Loucy (cell line): ENCODE measurements around the gene RNU6-1.

Source experiments
- EZH2phosphoT487 ChIP-seq: fragments of 200-600 bp; IDR thresholded peaks from 2 replicates; pipeline ENCODE4 v1.6.1; 2018; ENCODE audit warnings: antibody characterized with exemption, mild to moderate bottlenecking, moderate library complexity, borderline replicate concordance
- TF ChIP-seq, protein P1 (sequence below): fragments of 200-600 bp; sonication (generic); conservative IDR thresholded peaks from 2 replicates; pipeline ENCODE4 v1.5.1; 2014; ENCODE audit warnings: mild to moderate bottlenecking, antibody characterized with exemption, low read length

DNA sequence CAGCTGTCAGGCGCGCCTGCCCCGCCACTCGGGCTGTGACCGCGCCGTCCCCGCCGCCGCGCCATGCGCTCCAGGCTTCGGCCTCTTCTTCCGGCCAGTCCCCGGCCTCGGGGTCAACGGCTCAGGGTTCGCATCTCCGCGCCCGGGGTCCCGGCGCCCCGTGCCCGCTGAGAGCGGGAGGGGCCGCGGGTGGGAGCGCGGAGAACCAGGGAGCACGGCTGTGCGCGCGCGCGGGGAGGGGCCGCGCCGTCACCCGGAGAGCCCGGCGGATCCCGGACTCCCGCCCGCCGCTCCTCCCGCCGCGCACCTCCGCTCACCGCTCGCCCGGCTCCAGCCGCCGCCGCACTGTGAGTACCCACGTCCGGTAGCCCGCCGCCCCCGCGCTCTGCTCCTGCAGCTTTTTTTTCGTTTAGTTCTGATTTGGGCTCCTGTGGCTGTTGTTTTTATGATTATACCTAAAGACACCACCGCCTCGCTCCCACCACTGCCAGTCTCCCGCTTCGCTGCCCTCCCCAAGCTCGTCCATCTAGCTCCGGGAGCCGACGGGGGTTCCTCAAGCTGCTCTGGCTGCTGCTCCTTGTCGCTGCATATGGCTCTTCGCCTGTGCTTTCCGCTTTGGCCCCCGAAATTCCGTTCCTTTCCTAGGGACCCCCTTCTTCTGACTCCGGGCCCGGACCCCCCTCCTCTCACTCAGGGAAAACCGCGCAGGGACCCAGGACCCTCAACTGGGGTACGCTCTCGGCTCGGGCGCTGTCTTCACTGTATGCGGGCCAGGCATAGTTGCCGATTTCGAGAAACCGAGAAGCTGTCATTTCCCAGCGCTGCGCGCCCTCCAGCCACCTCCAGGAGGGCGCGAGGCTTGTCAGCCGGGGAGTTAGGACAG lies 16.3 kb downstream of the RNU6-1 start:
- TF ChIP-seq, protein P1, sequence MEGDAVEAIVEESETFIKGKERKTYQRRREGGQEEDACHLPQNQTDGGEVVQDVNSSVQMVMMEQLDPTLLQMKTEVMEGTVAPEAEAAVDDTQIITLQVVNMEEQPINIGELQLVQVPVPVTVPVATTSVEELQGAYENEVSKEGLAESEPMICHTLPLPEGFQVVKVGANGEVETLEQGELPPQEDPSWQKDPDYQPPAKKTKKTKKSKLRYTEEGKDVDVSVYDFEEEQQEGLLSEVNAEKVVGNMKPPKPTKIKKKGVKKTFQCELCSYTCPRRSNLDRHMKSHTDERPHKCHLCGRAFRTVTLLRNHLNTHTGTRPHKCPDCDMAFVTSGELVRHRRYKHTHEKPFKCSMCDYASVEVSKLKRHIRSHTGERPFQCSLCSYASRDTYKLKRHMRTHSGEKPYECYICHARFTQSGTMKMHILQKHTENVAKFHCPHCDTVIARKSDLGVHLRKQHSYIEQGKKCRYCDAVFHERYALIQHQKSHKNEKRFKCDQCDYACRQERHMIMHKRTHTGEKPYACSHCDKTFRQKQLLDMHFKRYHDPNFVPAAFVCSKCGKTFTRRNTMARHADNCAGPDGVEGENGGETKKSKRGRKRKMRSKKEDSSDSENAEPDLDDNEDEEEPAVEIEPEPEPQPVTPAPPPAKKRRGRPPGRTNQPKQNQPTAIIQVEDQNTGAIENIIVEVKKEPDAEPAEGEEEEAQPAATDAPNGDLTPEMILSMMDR = no peak
- TF ChIP-seq EZH2phosphoT487 = no peak
